OCI-LY3 (cell line): Measurements from ENCODE around the gene ARHGAP25.

Experiments used
- H2AFZ ChIP-seq: fragments of 200-600, 300-600 bp; shearing (Covaris generic); 2 replicates; pipeline ENCODE4 v1.6.0; 2014; ENCODE audit warnings: antibody characterized with exemption, low read depth, low read length
- H3K27ac ChIP-seq: fragments of 200-600, 300-600 bp; sonication (generic); 2 replicates; pipeline ENCODE4 v1.5.1; 2014; ENCODE audit warnings: mild to moderate bottlenecking, low read length, moderate library complexity, mixed read lengths
- H3K27me3 ChIP-seq: fragments of 200-600, 300-600 bp; sonication (generic); 2 replicates; pipeline ENCODE4 v1.6.1; 2014; ENCODE audit warnings: low read depth, low read length, mixed read lengths
- H3K36me3 ChIP-seq: fragments of 200-600, 300-600 bp; sonication (generic); replicated peaks from 2 replicates; pipeline ENCODE3; 2014; ENCODE audit warnings: low read depth, low read length, mixed read lengths
- H3K4me1 ChIP-seq: fragments of 300-600, 200-600 bp; sonication (generic); 2 replicates; pipeline ENCODE4 v1.6.1; 2014; ENCODE audit warnings: low read length, mixed read lengths
- H3K4me2 ChIP-seq: fragments of 200-600, 300-600 bp; sonication (generic); 2 replicates; pipeline ENCODE4 v1.6.1; 2014; ENCODE audit warnings: low read length, mixed read lengths
- H3K4me3 ChIP-seq: fragments of 300-600, 200-600 bp; sonication (generic); 2 replicates; pipeline ENCODE4 v1.5.1; 2014; ENCODE audit warnings: antibody characterized with exemption, mild to moderate bottlenecking, low read length, moderate library complexity
- H3K79me2 ChIP-seq: fragments of 300-600, 200-600 bp; shearing (Covaris generic); 2 replicates; pipeline ENCODE4 v1.6.1; 2014; ENCODE audit warnings: mild to moderate bottlenecking, low read length, mixed read lengths
- H3K9ac ChIP-seq: fragments of 300-600, 200-600 bp; shearing (Covaris generic); 2 replicates; pipeline ENCODE4 v1.6.0; 2014; ENCODE audit warnings: mild to moderate bottlenecking, low read length, moderate library complexity
- H3K9me3 ChIP-seq: fragments of 200-600, 300-600 bp; shearing (Covaris generic); 2 replicates; pipeline ENCODE4 v1.6.1; 2014; ENCODE audit warnings: low read length, mixed read lengths; ENCODE audit not compliant: insufficient read depth
- H4K20me1 ChIP-seq: fragments of 200-600, 300-600 bp; sonication (generic); 2 replicates; pipeline ENCODE4 v1.6.1; 2016; ENCODE audit warnings: low read length, mixed read lengths; ENCODE audit not compliant: insufficient read depth
- EZH2phosphoT487 ChIP-seq: fragments of 200-600 bp; shearing (Covaris generic); IDR thresholded peaks from 2 replicates; pipeline ENCODE4 v1.6.1; 2018; ENCODE audit warnings: antibody characterized with exemption, mixed run types, low read depth
- TF ChIP-seq, protein P1 (sequence below): fragments of 200-600, 300-600 bp; sonication (generic); IDR thresholded peaks from 2 replicates; pipeline ENCODE4 v1.5.1; 2014; ENCODE audit warnings: antibody characterized with exemption, low read length, low read depth

The ARHGAP25 gene

GRCh38 chr2:68845043-68845442 lies 110.4 kb downstream of the ARHGAP25 start:
- H3K27ac ChIP-seq = no peak overlapping the region
- H3K9me3 ChIP-seq = peaks cover 5% of the 10 kb centered on the region
- H3K4me2 ChIP-seq = no peak overlapping the region
- H4K20me1 ChIP-seq = no peaks in the 10 kb centered on the region
- H3K36me3 ChIP-seq = peaks cover 17% of the 10 kb centered on the region
- H2AFZ ChIP-seq = no peak overlapping the region
- no peak overlapping the region for H3K9ac ChIP-seq
- no peak overlapping the region for H3K4me3 ChIP-seq
- H3K27me3 ChIP-seq = no peaks in the 10 kb centered on the region
- no peaks in the 10 kb centered on the region for H3K79me2 ChIP-seq
- H3K4me1 ChIP-seq = peaks cover 10% of the 10 kb centered on the region
- no peak for TF ChIP-seq EZH2phosphoT487
- TF ChIP-seq, protein P1, sequence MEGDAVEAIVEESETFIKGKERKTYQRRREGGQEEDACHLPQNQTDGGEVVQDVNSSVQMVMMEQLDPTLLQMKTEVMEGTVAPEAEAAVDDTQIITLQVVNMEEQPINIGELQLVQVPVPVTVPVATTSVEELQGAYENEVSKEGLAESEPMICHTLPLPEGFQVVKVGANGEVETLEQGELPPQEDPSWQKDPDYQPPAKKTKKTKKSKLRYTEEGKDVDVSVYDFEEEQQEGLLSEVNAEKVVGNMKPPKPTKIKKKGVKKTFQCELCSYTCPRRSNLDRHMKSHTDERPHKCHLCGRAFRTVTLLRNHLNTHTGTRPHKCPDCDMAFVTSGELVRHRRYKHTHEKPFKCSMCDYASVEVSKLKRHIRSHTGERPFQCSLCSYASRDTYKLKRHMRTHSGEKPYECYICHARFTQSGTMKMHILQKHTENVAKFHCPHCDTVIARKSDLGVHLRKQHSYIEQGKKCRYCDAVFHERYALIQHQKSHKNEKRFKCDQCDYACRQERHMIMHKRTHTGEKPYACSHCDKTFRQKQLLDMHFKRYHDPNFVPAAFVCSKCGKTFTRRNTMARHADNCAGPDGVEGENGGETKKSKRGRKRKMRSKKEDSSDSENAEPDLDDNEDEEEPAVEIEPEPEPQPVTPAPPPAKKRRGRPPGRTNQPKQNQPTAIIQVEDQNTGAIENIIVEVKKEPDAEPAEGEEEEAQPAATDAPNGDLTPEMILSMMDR = no peak

DNA sequence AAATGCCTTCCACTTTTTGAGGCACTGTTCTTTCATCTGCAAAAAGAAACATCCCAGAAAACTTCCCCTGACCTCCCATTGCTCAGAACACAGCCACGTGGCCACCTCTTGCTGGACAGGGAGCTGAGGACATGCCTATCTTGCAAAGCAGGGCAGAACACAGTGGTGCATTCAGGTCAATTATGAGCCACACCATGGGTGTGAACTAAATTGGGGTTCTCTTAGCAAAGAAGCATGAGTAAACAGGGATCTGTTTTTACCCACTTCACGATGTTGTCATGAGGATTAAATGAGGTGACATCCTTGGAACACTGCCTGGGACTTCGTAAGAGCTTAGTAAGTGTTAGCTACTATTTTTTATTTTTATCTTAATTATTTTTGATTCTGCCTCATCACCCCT lies 111.5 kb downstream of the ARHGAP25 start:
- Histone ChIP-seq H3K36me3 (peaks cover 8% of the 10 kb centered on the region), H3K4me1 (peaks cover 10% of the 10 kb centered on the region), H3K9me3 (no peaks in the 10 kb centered on the region), H3K4me2 (no peak overlapping the region), H3K9ac (no peak overlapping the region), H4K20me1 (no peaks in the 10 kb centered on the region), H3K4me3 (no peak overlapping the region), H3K79me2 (no peaks in the 10 kb centered on the region), H3K27me3 (no peaks in the 10 kb centered on the region), H2AFZ (no peak overlapping the region), H3K27ac (no peak overlapping the region)
- TF ChIP-seq EZH2phosphoT487 = no peak
- TF ChIP-seq, protein P1 = no peak

DNA sequence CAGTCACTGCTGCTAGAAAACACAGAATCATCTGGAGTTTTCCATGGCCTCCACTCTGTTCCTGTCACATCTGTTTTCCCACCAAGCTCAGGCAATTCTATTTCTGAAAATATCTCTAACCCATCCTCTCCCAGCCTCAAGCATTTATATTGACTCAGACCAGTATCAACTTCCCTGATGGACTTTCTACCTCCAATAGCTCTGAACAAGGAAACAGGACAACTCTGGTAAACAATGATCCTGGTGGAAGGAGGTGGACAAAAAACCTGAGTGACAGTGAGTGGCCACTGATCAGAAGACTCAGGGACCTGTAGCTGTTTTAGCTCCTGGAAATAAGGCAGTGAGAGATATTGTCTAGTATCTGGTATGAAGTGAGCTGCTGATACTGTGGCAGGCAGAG lies 113.1 kb downstream of the ARHGAP25 start:
- no peaks in the 10 kb centered on the region for H3K27me3 ChIP-seq
- H4K20me1 ChIP-seq = no peaks in the 10 kb centered on the region
- H2AFZ ChIP-seq = no peak overlapping the region
- no peaks in the 10 kb centered on the region for H3K9me3 ChIP-seq
- no peak overlapping the region for H3K4me3 ChIP-seq
- H3K27ac ChIP-seq = no peak overlapping the region
- H3K36me3 ChIP-seq = no peaks in the 10 kb centered on the region
- no peak for TF ChIP-seq EZH2phosphoT487
- TF ChIP-seq, protein P1 = no peak
- no peak overlapping the region for H3K4me2 ChIP-seq
- no peak overlapping the region for H3K9ac ChIP-seq
- no peaks in the 10 kb centered on the region for H3K4me1 ChIP-seq
- H3K79me2 ChIP-seq = no peaks in the 10 kb centered on the region

- H3K79me2 ChIP-seq = no peaks in the 10 kb centered on the region
- H3K4me1 ChIP-seq = no peaks in the 10 kb centered on the region
- no peak overlapping the region for H3K4me3 ChIP-seq
- H3K4me2 ChIP-seq = no peak overlapping the region
- no peaks in the 10 kb centered on the region for H3K9me3 ChIP-seq
- no peaks in the 10 kb centered on the region for H3K27me3 ChIP-seq
- H4K20me1 ChIP-seq = no peaks in the 10 kb centered on the region
- TF ChIP-seq, protein P1 = no peak
- no peak for TF ChIP-seq EZH2phosphoT487
- H3K27ac ChIP-seq = no peak overlapping the region
- H3K36me3 ChIP-seq = no peaks in the 10 kb centered on the region
- H2AFZ ChIP-seq = no peak overlapping the region
- H3K9ac ChIP-seq = no peak overlapping the region
These were observed 115.0 kb downstream of the ARHGAP25 start for GRCh38 chr2:68849579-68850030.
